Suprapubic skin (tissue), 4 donors: ENCODE data around the gene IFTAP. TPM values are rescaled to one million over a fixed set of nuclear protein-coding genes. Genes with fewer than 3 reads are reported as not detected.

Experiments used
- DNase-seq, 2 donors: peaks; one replicate each; pipeline ENCODE4 v3.0.0-alpha.2; 2019; ENCODE audit warnings: low spot score in 2 of 2
- H3K27ac ChIP-seq: fragments of 200-600 bp; sonication (generic); one replicate; pipeline ENCODE4 v1.5.1; 2019
- H3K27me3 ChIP-seq: fragments of 200-600 bp; sonication (generic); one replicate; pipeline ENCODE4 v1.5.1; 2019
- H3K36me3 ChIP-seq: fragments of 200-600 bp; sonication (generic); one replicate; pipeline ENCODE4 v1.5.1; 2019
- H3K4me1 ChIP-seq: fragments of 200-600 bp; sonication (generic); one replicate; pipeline ENCODE4 v1.5.1; 2019
- H3K4me3 ChIP-seq: fragments of 200-600 bp; sonication (generic); one replicate; pipeline ENCODE4 v1.5.1; 2019; ENCODE audit warnings: mild to moderate bottlenecking
- H3K9me3 ChIP-seq: fragments of 200-600 bp; sonication (generic); one replicate; pipeline ENCODE4 v1.5.1; 2019
- EP300 ChIP-seq: sonication (generic); formaldehyde crosslinking; IDR thresholded peaks from one replicate; pipeline ENCODE4 v1.6.1; 2017; ENCODE audit warnings: antibody characterized with exemption
- POLR2A ChIP-seq, 2 donors: fragments of 450-650 bp; IDR thresholded peaks; one replicate each; pipeline ENCODE4 v1.6.1; 2017; ENCODE audit warnings: antibody characterized with exemption in 2 of 2, mild to moderate bottlenecking in 2 of 2, moderate library complexity in 2 of 2
- POLR2AphosphoS5 ChIP-seq, 3 donors: sonication (generic); formaldehyde crosslinking; IDR thresholded peaks; one replicate each; pipeline ENCODE4 v1.6.1; 2017; ENCODE audit warnings: antibody characterized with exemption in 3 of 3
- WGBS: methylation state at CpG from one replicate; pipeline ENCODE4 v1.1.5; 2018; 5-methylcytosine and 5-hydroxymethylcytosine counted together
- total RNA-seq, 4 donors: library from RNA; depleted of rRNA; stranded (reverse); fragments of >200 nt; gene quantifications; one replicate each; pipeline ENCODE4 v1.1.0, GENCODE V29; 2016
- TF ChIP-seq, protein P1 (sequence below), 2 donors: fragments of 200-600 bp in 1 of 2; fragments of 450-650 bp in 1 of 2; sonication (generic) in 1 of 2; IDR thresholded peaks; one replicate each; pipeline ENCODE4 v1.5.1; 2016 to 2019; ENCODE audit warnings: antibody characterized with exemption in 2 of 2, mild to moderate bottlenecking in 1 of 2, moderate library complexity in 1 of 2

The IFTAP gene
- total RNA-seq, 4 donors from 2014 or later = 6.6 to 17.8 (median 8.8) TPM

DNA sequence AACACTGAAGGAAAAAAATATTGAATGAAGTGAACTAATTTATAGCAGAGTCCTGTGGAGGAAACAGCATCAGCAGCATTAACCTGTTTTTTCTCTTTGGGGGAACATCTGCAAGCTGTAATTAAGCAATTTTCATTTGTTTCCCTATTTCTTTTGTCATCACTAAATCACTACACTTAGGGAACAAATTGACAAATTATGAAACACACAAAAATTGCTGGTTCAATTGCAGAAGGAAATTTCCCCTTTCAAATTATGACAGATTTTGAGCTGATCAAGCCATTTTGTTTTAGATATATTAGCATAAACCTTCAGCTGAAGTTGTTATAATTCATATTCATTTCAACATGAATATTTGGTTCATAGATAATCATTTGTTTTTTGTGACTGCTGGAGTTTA is 25.9 kb downstream of the IFTAP start:
- H3K27me3 ChIP-seq = no peaks in the 10 kb centered on the region
- TF ChIP-seq POLR2A (IDR thresholded peaks at IDR 0.05) (no peak), EP300 (no peak), POLR2AphosphoS5 (IDR thresholded peaks at IDR 0.05) (no peak)
- TF ChIP-seq, protein P1, sequence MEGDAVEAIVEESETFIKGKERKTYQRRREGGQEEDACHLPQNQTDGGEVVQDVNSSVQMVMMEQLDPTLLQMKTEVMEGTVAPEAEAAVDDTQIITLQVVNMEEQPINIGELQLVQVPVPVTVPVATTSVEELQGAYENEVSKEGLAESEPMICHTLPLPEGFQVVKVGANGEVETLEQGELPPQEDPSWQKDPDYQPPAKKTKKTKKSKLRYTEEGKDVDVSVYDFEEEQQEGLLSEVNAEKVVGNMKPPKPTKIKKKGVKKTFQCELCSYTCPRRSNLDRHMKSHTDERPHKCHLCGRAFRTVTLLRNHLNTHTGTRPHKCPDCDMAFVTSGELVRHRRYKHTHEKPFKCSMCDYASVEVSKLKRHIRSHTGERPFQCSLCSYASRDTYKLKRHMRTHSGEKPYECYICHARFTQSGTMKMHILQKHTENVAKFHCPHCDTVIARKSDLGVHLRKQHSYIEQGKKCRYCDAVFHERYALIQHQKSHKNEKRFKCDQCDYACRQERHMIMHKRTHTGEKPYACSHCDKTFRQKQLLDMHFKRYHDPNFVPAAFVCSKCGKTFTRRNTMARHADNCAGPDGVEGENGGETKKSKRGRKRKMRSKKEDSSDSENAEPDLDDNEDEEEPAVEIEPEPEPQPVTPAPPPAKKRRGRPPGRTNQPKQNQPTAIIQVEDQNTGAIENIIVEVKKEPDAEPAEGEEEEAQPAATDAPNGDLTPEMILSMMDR (IDR thresholded peaks at IDR 0.05) = no peak
- no peaks in the 10 kb centered on the region for H3K9me3 ChIP-seq
- no peak for DNase-seq
- no peak overlapping the region for H3K27ac ChIP-seq
- H3K4me1 ChIP-seq = no peaks in the 10 kb centered on the region
- no peak overlapping the region for H3K4me3 ChIP-seq
- H3K36me3 ChIP-seq = no peaks in the 10 kb centered on the region

DNA sequence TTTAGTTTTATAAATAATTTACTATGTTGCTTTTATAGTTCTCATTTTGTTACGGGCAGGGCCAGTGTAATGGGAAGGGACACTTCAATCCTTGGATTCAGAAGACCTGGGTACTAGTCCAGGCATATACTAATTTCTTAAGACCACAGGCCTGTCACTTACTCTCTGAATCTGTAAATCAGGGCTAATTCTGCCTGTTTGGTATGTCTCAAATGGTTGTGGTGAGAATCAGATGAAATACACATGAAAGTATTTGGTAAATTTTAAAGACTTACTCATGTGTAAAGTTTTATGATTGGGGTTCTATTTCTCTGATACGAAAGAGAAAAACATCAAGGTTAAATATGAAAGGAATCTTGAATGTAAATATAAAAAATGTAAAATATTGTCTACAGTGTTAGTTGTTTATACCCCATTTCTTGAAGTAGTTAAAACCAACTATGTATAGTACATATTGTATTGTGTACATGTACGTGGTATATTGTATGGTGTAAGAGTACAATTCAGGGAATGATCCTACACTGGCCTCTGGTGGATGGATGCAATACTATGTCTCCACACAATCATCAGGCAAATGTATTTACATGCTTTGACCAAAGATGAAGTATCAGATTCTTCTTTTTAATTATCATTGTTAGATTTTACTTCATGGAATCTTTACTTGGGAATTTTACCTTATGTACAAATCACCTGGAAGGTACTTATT is 28.3 kb downstream of the IFTAP start:
- no peaks in the 10 kb centered on the region for H3K27me3 ChIP-seq
- TF ChIP-seq POLR2A (IDR thresholded peaks at IDR 0.05) (no peak), POLR2AphosphoS5 (IDR thresholded peaks at IDR 0.05) (no peak), EP300 (no peak)
- TF ChIP-seq, protein P1 (IDR thresholded peaks at IDR 0.05) = no peak

DNA sequence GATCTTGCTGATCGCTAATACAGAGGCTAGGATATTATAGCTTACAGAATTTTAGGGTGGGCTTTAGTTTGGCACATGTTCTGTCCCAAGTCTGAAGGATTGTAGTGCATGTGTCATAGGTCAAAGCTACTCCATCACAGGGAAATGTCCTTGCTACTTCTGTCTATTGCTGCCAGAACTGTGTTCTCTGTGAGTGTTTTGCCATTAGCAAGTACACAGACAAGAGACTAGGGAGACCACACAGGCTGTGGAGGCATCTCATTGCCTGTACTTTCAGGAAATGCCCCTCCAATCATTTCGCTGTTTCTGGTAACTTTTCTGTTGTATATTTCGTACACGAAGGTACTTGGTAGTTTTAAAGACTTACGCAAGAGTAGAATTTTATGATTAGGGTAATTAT is 29.2 kb downstream of the IFTAP start:
- TF ChIP-seq, protein P1 (IDR thresholded peaks at IDR 0.05) = no peak
- no peak for TF ChIP-seq POLR2AphosphoS5 (IDR thresholded peaks at IDR 0.05)
- no peak for TF ChIP-seq POLR2A (IDR thresholded peaks at IDR 0.05)
- TF ChIP-seq EP300 = no peak
- Histone ChIP-seq H3K4me1 (no peaks in the 10 kb centered on the region), H3K9me3 (no peaks in the 10 kb centered on the region), H3K27me3 (no peaks in the 10 kb centered on the region), H3K4me3 (no peak overlapping the region), H3K36me3 (no peaks in the 10 kb centered on the region), H3K27ac (no peak overlapping the region)
- no peak for DNase-seq
- 96% methylated on average over 5 of the region's 5 CpGs for WGBS

More for the DNA sequence above, 28.3 kb downstream of the IFTAP start:
- Histone ChIP-seq H3K4me3 (no peak overlapping the region), H3K9me3 (no peaks in the 10 kb centered on the region), H3K27ac (no peak overlapping the region), H3K4me1 (no peaks in the 10 kb centered on the region), H3K36me3 (no peaks in the 10 kb centered on the region)
- 78% methylated on average over 3 of the region's 3 CpGs for WGBS
- no peak for DNase-seq

DNA sequence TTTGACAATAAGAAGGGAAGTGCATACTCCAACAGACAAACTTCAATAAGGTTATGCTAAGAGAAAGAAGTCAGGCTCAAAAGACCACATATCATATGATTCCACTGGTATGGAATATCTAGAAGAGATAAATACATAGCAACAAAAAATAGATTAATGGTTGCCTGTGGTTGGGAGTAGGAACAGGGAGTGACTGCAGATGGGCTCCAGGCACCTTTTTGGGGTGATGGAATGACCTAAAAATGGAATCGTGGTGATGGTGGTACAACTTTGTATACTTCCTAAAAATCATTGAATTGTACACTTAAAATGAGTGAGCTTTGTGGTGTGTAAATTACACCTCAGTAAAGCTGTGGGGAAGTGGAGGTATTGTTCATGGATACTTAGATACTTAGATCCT is 32.7 kb downstream of the IFTAP start:
- DNase-seq = no peak
- TF ChIP-seq POLR2AphosphoS5 (IDR thresholded peaks at IDR 0.05) (no peak), POLR2A (IDR thresholded peaks at IDR 0.05) (no peak), EP300 (no peak)
- TF ChIP-seq, protein P1 (IDR thresholded peaks at IDR 0.05) = no peak
- Histone ChIP-seq H3K27me3 (no peaks in the 10 kb centered on the region), H3K36me3 (no peaks in the 10 kb centered on the region), H3K4me1 (peaks cover 4% of the 10 kb centered on the region), H3K9me3 (no peaks in the 10 kb centered on the region), H3K27ac (no peak overlapping the region), H3K4me3 (no peak overlapping the region)
- whole genome bisulfite sequencing = 86% methylated on average over 1 of the region's 1 CpG

DNA sequence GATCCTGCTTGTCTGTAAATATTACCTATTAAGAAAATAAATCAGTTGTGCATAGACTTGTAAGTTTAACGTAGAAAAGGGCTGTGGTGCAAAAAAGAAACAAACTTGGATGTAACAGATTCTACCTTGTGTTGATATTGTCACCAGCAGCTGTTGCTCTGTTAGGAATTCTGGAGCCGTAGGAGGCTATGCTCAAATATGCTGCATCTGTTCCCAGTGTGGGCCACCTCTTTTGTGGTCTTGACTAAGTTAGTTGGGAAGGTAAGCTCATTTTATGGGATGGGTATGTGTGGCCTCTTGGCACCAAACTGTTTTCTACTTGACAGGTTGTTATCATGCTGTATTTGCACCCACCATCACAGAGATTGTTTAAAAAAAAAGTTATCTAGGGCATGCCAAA is 33.2 kb downstream of the IFTAP start:
- TF ChIP-seq POLR2AphosphoS5 (IDR thresholded peaks at IDR 0.05) (no peak), POLR2A (IDR thresholded peaks at IDR 0.05) (no peak)
- TF ChIP-seq, protein P1 (IDR thresholded peaks at IDR 0.05) = no peak
- no peaks in the 10 kb centered on the region for H3K36me3 ChIP-seq
- no peaks in the 10 kb centered on the region for H3K27me3 ChIP-seq
- DNase-seq = no peak
- no peak overlapping the region for H3K4me3 ChIP-seq
- no peaks in the 10 kb centered on the region for H3K9me3 ChIP-seq
- WGBS = 90% methylated on average over 2 of the region's 2 CpGs
- no peak overlapping the region for H3K27ac ChIP-seq
- H3K4me1 ChIP-seq = peaks cover 4% of the 10 kb centered on the region
